Measurements from ENCODE around the gene FABP6.

GRCh38 chr5:160199410-160199911 lies 29.8 kb upstream of the FABP6 start:
- TF ChIP-seq CTCF (IDR thresholded peaks at IDR 0.05) (peak in 2 of 3 donors; percentile 52 to 97), POLR2AphosphoS5 (IDR thresholded peaks at IDR 0.05) (no peak), POLR2A (IDR thresholded peaks at IDR 0.05) (no peak)
